ENCODE results near the gene ROBO1. TPM values are rescaled to one million over a fixed set of nuclear protein-coding genes. Genes with fewer than 3 reads are reported as not detected.

The ROBO1 gene
- total RNA-seq, 1 experiment from 2014 or later: 67.6 TPM

- H3K27ac ChIP-seq (ENCODE audit: low read depth, low read length, poor library complexity, severe bottlenecking): no peak overlapping the region
- intact Hi-C loops (cut with micrococcal nuclease; ENCODE audit: unreplicated experiment): no loop called here
Observed at GRCh38 chr3:79005084-79005483, 762.7 kb downstream of the ROBO1 start.

GRCh38 chr3:79003994-79004393 lies 763.8 kb downstream of the ROBO1 start:
- POLR2A ChIA-PET (ENCODE audit: low non-redundant PET): no interaction called here
- peaks cover 36% of the 10 kb centered on the region for H3K4me1 ChIP-seq (ENCODE audit: insufficient read depth, low read length, poor library complexity, severe bottlenecking)
- intact Hi-C loops (cut with micrococcal nuclease; ENCODE audit: unreplicated experiment): no loop called here
- no TSS peak for BruUV-seq (replicated peaks)
- no peak for DNase-seq (ENCODE audit: low spot score)
- no peak overlapping the region for H3K4me3 ChIP-seq (ENCODE audit: low read depth, low read length, poor library complexity, severe bottlenecking)
- no peaks in the 10 kb centered on the region for H3K9me3 ChIP-seq (ENCODE audit: low read depth, low read length, poor library complexity, severe bottlenecking)
- TF ChIP-seq CTCF (conservative IDR thresholded peaks at IDR 0.05; ENCODE audit: low read depth, low read length) (no peak; the same call in 1 of the 2 replicates), EZH2 (IDR thresholded peaks at IDR 0.05; ENCODE audit: borderline replicate concordance, low read depth, low read length, poor library complexity, severe bottlenecking) (no peak)
- no peaks in the 10 kb centered on the region for H3K27me3 ChIP-seq (replicated peaks; ENCODE audit: insufficient read depth, low read depth, low read length, poor library complexity)
- CTCF ChIA-PET: no interaction called here
- no peaks in the 10 kb centered on the region for H3K36me3 ChIP-seq (ENCODE audit: insufficient read depth, low read length, poor library complexity, severe bottlenecking)
- H3K27ac ChIP-seq (ENCODE audit: low read depth, low read length, poor library complexity, severe bottlenecking): no peak overlapping the region

More at GRCh38 chr3:79005084-79005483, 762.7 kb downstream of the ROBO1 start:
- ChIA-PET CTCF (no interaction called here), POLR2A (ENCODE audit: low non-redundant PET) (no interaction called here)
- H3K27me3 ChIP-seq (replicated peaks; ENCODE audit: insufficient read depth, low read depth, low read length, poor library complexity): no peaks in the 10 kb centered on the region
- no peaks in the 10 kb centered on the region for H3K36me3 ChIP-seq (ENCODE audit: insufficient read depth, low read length, poor library complexity, severe bottlenecking)
- no TSS peak for BruUV-seq (replicated peaks)
- H3K4me3 ChIP-seq (ENCODE audit: low read depth, low read length, poor library complexity, severe bottlenecking): no peak overlapping the region
- TF ChIP-seq EZH2 (IDR thresholded peaks at IDR 0.05; ENCODE audit: borderline replicate concordance, low read depth, low read length, poor library complexity, severe bottlenecking) (no peak), CTCF (conservative IDR thresholded peaks at IDR 0.05; ENCODE audit: low read depth, low read length) (no peak)
- H3K4me1 ChIP-seq (ENCODE audit: insufficient read depth, low read length, poor library complexity, severe bottlenecking): peaks cover 39% of the 10 kb centered on the region
- no peaks in the 10 kb centered on the region for H3K9me3 ChIP-seq (ENCODE audit: low read depth, low read length, poor library complexity, severe bottlenecking)
- peak; percentile 27 for DNase-seq (ENCODE audit: low spot score)

- POLR2A ChIA-PET (ENCODE audit: low non-redundant PET): interaction anchor here (0.6 kb wide), 1 partner anchor 1977 kb away, joined by 3 read pairs; no protein-coding TSS in a partner anchor
- no peak overlapping the region for H3K27ac ChIP-seq (ENCODE audit: low read depth, low read length, poor library complexity, severe bottlenecking)
- TF ChIP-seq CTCF (conservative IDR thresholded peaks at IDR 0.05; ENCODE audit: low read depth, low read length): no peak
- no peak for TF ChIP-seq EZH2 (IDR thresholded peaks at IDR 0.05; ENCODE audit: borderline replicate concordance, low read depth, low read length, poor library complexity, severe bottlenecking)
- intact Hi-C loops (cut with micrococcal nuclease; ENCODE audit: unreplicated experiment): no loop called here
- no TSS peak for BruUV-seq (replicated peaks)
- H3K4me3 ChIP-seq (ENCODE audit: low read depth, low read length, poor library complexity, severe bottlenecking): peak overlapping the region; percentile 13
- peak; percentile 77 for DNase-seq (ENCODE audit: low spot score)
- peaks cover 36% of the 10 kb centered on the region for H3K4me1 ChIP-seq (ENCODE audit: insufficient read depth, low read length, poor library complexity, severe bottlenecking)
- no peaks in the 10 kb centered on the region for H3K27me3 ChIP-seq (replicated peaks; ENCODE audit: insufficient read depth, low read depth, low read length, poor library complexity)
- CTCF ChIA-PET: no interaction called here
- no peaks in the 10 kb centered on the region for H3K36me3 ChIP-seq (ENCODE audit: insufficient read depth, low read length, poor library complexity, severe bottlenecking)
- no peaks in the 10 kb centered on the region for H3K9me3 ChIP-seq (ENCODE audit: low read depth, low read length, poor library complexity, severe bottlenecking)
Observed at GRCh38 chr3:79002465-79003372, 765.1 kb downstream of the ROBO1 start.

Data from A673 (cell line).